Testis (tissue), 3 donors: ENCODE data around the gene KLHL29. TPM values are rescaled to one million over a fixed set of nuclear protein-coding genes. Genes with fewer than 3 reads are reported as not detected.
A peak's percentile ranks its signal among the peaks of the same experiment; 100 is the strongest.

ENCODE experiments used
- DNase-seq: peaks from one replicate; pipeline ENCODE4 v3.0.0-alpha.2; 2019
- H3K27ac ChIP-seq, 2 donors: fragments of 200-600 bp; sonication (generic); one replicate each; pipeline ENCODE4 v1.5.1; 2019
- H3K27me3 ChIP-seq: fragments of 200-600 bp; sonication (generic); one replicate; pipeline ENCODE4 v1.5.1; 2019
- H3K36me3 ChIP-seq: fragments of 200-600 bp; sonication (generic); one replicate; pipeline ENCODE4 v1.5.1; 2017; ENCODE audit warnings: low read depth; ENCODE audit errors: missing control alignments
- H3K4me1 ChIP-seq: fragments of 200-600 bp; sonication (generic); one replicate; pipeline ENCODE4 v1.5.1; 2019
- H3K4me3 ChIP-seq, 2 donors: fragments of 200-600 bp; sonication (generic); one replicate each; pipeline ENCODE4 v1.5.1; 2017 to 2019
- H3K9me3 ChIP-seq: fragments of 200-600 bp; sonication (generic); one replicate; pipeline ENCODE4 v1.5.1; 2017
- CTCF ChIP-seq, 3 experiments: fragments of 450-650 bp in 2 of 3; fragments of 200-600 bp in 1 of 3; sonication (generic) in 1 of 3; IDR thresholded peaks; one replicate each; pipeline ENCODE4 v1.5.1; 2016 to 2019; ENCODE audit warnings: antibody characterized with exemption in 3 of 3, mild to moderate bottlenecking in 2 of 3, moderate library complexity in 1 of 3
- POLR2A ChIP-seq: fragments of 450-650 bp; IDR thresholded peaks from one replicate; pipeline ENCODE4 v1.6.1; 2017; ENCODE audit warnings: antibody characterized with exemption, mild to moderate bottlenecking, moderate library complexity
- WGBS, 2 donors: methylation state at CpG; one replicate each; pipeline ENCODE4 v1.1.5; 2018; 5-methylcytosine and 5-hydroxymethylcytosine counted together
- intact Hi-C: fragments of 100-400 bp; cut with DNase I; formaldehyde crosslinking; loops from one replicate; pipeline ENCODE4 v1.15.1; 2023; ENCODE audit warnings: low total_unique reads
- polyA plus RNA-seq: library from polyadenylated mRNA; stranded (reverse); fragments of 350-450 nt; fragmentation: Illumina TruSeq; extraction: RNeasy Lipid Tissue Mini Kit (QIAGEN cat#74804); gene quantifications from one replicate; pipeline ENCODE4 v1.2.3, GENCODE V29; 2014; ENCODE audit warnings: low read depth, low replicate concordance; ENCODE audit not compliant: insufficient read depth
- total RNA-seq, 2 donors: library from RNA; depleted of rRNA; stranded (reverse); fragments of >200 nt; gene quantifications; one replicate each; pipeline ENCODE4 v1.2.3, GENCODE V29; 2016

KLHL29 gene
- total and polyA plus RNA-seq, 3 donors from 2014 or later: 3.3 to 10.9 (median 7.9) TPM

DNA sequence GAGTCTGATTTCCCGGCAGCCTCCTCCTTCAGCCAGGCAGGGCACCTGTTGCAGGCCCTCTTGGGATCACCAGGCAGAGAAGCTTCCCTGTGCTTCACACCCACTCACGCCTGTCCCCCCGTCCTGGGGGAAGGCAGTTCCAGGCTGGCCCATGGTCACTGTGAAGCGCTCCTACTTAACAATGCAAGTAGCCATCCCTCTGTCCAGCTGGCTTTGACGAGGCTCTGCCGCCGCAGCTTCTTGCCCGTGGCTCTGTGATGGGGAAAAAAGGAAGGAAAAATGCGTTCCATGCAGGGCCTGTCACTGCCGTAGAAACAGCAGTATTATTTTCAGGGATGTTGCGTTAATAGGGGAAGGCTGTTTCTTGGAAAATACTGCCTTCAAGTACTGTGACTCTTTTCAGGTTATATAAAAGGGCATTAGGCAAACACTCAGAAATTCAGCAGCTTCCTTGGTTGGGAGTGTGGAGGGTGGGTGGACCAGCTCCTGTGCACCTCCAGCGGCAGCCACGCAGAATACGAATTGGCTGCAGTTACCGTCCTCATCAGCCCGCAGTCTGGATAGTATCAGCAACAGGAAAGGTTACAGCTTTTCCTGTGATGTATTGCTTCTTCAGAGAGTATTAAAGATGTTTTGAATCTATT, 232.3 kb downstream of the KLHL29 start:
- Histone ChIP-seq H3K4me3 (no peak overlapping the region), H3K27ac (peak overlapping the region in 1 of 2 donors; percentile 63), H3K36me3 (no peaks in the 10 kb centered on the region), H3K27me3 (no peaks in the 10 kb centered on the region), H3K9me3 (no peaks in the 10 kb centered on the region), H3K4me1 (peaks cover 11% of the 10 kb centered on the region)
- WGBS, 2 donors: 57 to 62% methylated on average over 16 of the region's 16 CpGs
- intact Hi-C loops: no loop called here
- DNase-seq: peak; percentile 49
- TF ChIP-seq POLR2A: no peak
- TF ChIP-seq CTCF (IDR thresholded peaks at IDR 0.05): peak in 2 of 3 experiments; percentile 23 to 29

- WGBS, 2 donors: 76 to 77% methylated on average over 15 of the region's 15 CpGs
- intact Hi-C loops: no loop called here
- no peak for DNase-seq
- TF ChIP-seq CTCF (IDR thresholded peaks at IDR 0.05) (no peak), POLR2A (no peak)
- H3K4me1 ChIP-seq: peaks cover 11% of the 10 kb centered on the region
- H3K4me3 ChIP-seq: no peak overlapping the region
- no peaks in the 10 kb centered on the region for H3K9me3 ChIP-seq
- H3K36me3 ChIP-seq: no peaks in the 10 kb centered on the region
- H3K27ac ChIP-seq: peak overlapping the region in 1 of 2 donors; percentile 63
- H3K27me3 ChIP-seq: no peaks in the 10 kb centered on the region
These were observed 232.8 kb downstream of the KLHL29 start for GRCh38 chr2:23617811-23618215.

- H3K4me1 ChIP-seq: peaks cover 11% of the 10 kb centered on the region
- no peak for DNase-seq
- no peak overlapping the region for H3K4me3 ChIP-seq
- H3K27ac ChIP-seq: peak overlapping the region in 1 of 2 donors; percentile 63
- no peaks in the 10 kb centered on the region for H3K27me3 ChIP-seq
- WGBS, 2 donors: 92 to 94% methylated on average over 10 of the region's 10 CpGs
- intact Hi-C loops: no loop called here
- H3K9me3 ChIP-seq: no peaks in the 10 kb centered on the region
- no peaks in the 10 kb centered on the region for H3K36me3 ChIP-seq
- no peak for TF ChIP-seq POLR2A
- no peak for TF ChIP-seq CTCF (IDR thresholded peaks at IDR 0.05)
These were observed 233.3 kb downstream of the KLHL29 start for GRCh38 chr2:23618265-23618664.

GRCh38 chr2:23618794-23619530, 234.0 kb downstream of the KLHL29 start:
- no peaks in the 10 kb centered on the region for H3K27me3 ChIP-seq
- intact Hi-C loops: no loop called here
- no peaks in the 10 kb centered on the region for H3K9me3 ChIP-seq
- no peak overlapping the region for H3K4me3 ChIP-seq
- H3K4me1 ChIP-seq: peaks cover 11% of the 10 kb centered on the region
- no peak for DNase-seq
- no peaks in the 10 kb centered on the region for H3K36me3 ChIP-seq
- TF ChIP-seq CTCF (IDR thresholded peaks at IDR 0.05) (no peak), POLR2A (no peak)
- 78 to 89% methylated on average over 7 of the region's 7 CpGs for WGBS, 2 donors
- H3K27ac ChIP-seq: no peak overlapping the region
